Parathyroid adenoma (tissue), 2 donors: ENCODE measurements around the gene MAP6.
"Not testable (repeated sequence)": the region's sequence is repeated elsewhere in the genome, so short reads cannot be mapped to it uniquely, and the experiment has no call there.

Experiments
- H2AFZ ChIP-seq: fragments of 300-600 bp; sonication (generic); one replicate; pipeline ENCODE4 v1.7.0; 2017; ENCODE audit warnings: antibody characterized with exemption, mild to moderate bottlenecking
- H3K27ac ChIP-seq: fragments of 300-600 bp; sonication (generic); one replicate; pipeline ENCODE4 v1.7.0; 2017
- H3K27me3 ChIP-seq: fragments of 300-600 bp; sonication (generic); one replicate; pipeline ENCODE4 v1.7.0; 2017; ENCODE audit warnings: low read length; ENCODE audit not compliant: control insufficient read depth, insufficient read depth
- H3K36me3 ChIP-seq: fragments of 300-600 bp; sonication (generic); one replicate; pipeline ENCODE4 v1.7.0; 2017; ENCODE audit warnings: low read length; ENCODE audit not compliant: control insufficient read depth, insufficient read depth
- H3K4me1 ChIP-seq: fragments of 300-600 bp; sonication (generic); one replicate; pipeline ENCODE4 v1.7.0; 2017; ENCODE audit warnings: control low read depth
- H3K4me2 ChIP-seq: fragments of 300-600 bp; sonication (generic); one replicate; pipeline ENCODE4 v1.7.0; 2017; ENCODE audit warnings: low read length
- H3K4me3 ChIP-seq: fragments of 300-600 bp; sonication (generic); one replicate; pipeline ENCODE4 v1.7.0; 2017; ENCODE audit warnings: low read depth, low read length
- H3K79me2 ChIP-seq: fragments of 300-600 bp; sonication (generic); one replicate; pipeline ENCODE4 v1.7.0; 2017; ENCODE audit warnings: control low read depth
- H3K9ac ChIP-seq: fragments of 300-600 bp; sonication (generic); one replicate; pipeline ENCODE4 v1.7.0; 2017; ENCODE audit warnings: mild to moderate bottlenecking
- H3K9me3 ChIP-seq: fragments of 300-600 bp; sonication (generic); one replicate; pipeline ENCODE4 v1.7.0; 2017; ENCODE audit warnings: low read length; ENCODE audit not compliant: control insufficient read depth
- CTCF ChIP-seq: fragments of 300-600 bp; sonication (generic); IDR thresholded peaks from one replicate; pipeline ENCODE4 v1.7.0; 2017; ENCODE audit warnings: antibody characterized with exemption, mild to moderate bottlenecking
- donor health status: primary hyperparathyroidism.

Gene MAP6

DNA sequence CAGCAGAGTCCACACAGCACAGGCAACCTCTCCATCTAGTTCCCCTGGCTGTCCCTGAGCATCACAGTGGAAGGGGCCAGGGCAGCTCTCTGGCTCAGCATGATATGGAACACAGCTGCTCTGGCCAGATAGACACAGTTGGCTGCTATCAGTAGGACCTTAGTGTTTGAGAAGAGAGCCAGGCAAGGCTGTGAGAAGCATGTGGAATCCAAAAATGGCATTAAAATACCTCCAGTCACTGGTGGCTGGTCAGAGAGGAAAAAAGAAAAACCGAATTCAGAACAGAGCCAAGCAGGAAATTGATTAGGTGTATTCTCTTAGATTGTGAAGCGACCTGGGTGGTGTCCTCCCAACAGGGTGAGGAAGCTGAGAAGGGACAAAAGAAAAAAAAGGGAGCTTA is 78.9 kb downstream of the MAP6 start:
- Histone ChIP-seq H3K79me2 (no peaks in the 10 kb centered on the region), H2AFZ (no peak overlapping the region), H3K9ac (no peak overlapping the region), H3K27me3 (no peaks in the 10 kb centered on the region), H3K9me3 (no peaks in the 10 kb centered on the region), H3K27ac (no peak overlapping the region), H3K4me3 (no peak overlapping the region), H3K36me3 (no peaks in the 10 kb centered on the region), H3K4me2 (no peak overlapping the region), H3K4me1 (no peaks in the 10 kb centered on the region)
- TF ChIP-seq CTCF, result no peak

- Histone ChIP-seq H3K4me3 (no peak overlapping the region), H3K4me2 (no peak overlapping the region), H2AFZ (no peak overlapping the region), H3K79me2 (no peaks in the 10 kb centered on the region), H3K27ac (no peak overlapping the region), H3K4me1 (peaks cover 4% of the 10 kb centered on the region), H3K36me3 (no peaks in the 10 kb centered on the region), H3K9ac (no peak overlapping the region), H3K9me3 (no peaks in the 10 kb centered on the region), H3K27me3 (no peaks in the 10 kb centered on the region)
- TF ChIP-seq CTCF, result no peak
Observed at GRCh38 chr11:75589051-75589450, 79.8 kb downstream of the MAP6 start.

GRCh38 chr11:75588051-75588481 is 80.8 kb downstream of the MAP6 start:
- Histone ChIP-seq H3K9ac (no peak overlapping the region), H3K4me2 (no peak overlapping the region), H3K4me3 (no peak overlapping the region), H3K4me1 (peaks cover 5% of the 10 kb centered on the region), H3K27me3 (no peaks in the 10 kb centered on the region), H3K9me3 (no peaks in the 10 kb centered on the region), H3K36me3 (no peaks in the 10 kb centered on the region), H3K27ac (no peak overlapping the region), H2AFZ (no peak overlapping the region), H3K79me2 (no peaks in the 10 kb centered on the region)
- TF ChIP-seq CTCF, result no peak

- no peak overlapping the region for H3K27ac ChIP-seq
- peaks cover 5% of the 10 kb centered on the region for H3K4me1 ChIP-seq
- H3K4me3 ChIP-seq, result no peak overlapping the region
- no peak overlapping the region for H2AFZ ChIP-seq
- no peak for TF ChIP-seq CTCF
- no peaks in the 10 kb centered on the region for H3K27me3 ChIP-seq
- no peak overlapping the region for H3K4me2 ChIP-seq
- H3K36me3 ChIP-seq, result no peaks in the 10 kb centered on the region
- H3K79me2 ChIP-seq, result no peaks in the 10 kb centered on the region
- no peaks in the 10 kb centered on the region for H3K9me3 ChIP-seq
- H3K9ac ChIP-seq, result no peak overlapping the region
Observed at GRCh38 chr11:75586395-75586794, 82.4 kb downstream of the MAP6 start.

- TF ChIP-seq CTCF, result no peak
- Histone ChIP-seq H2AFZ (no peak overlapping the region), H3K27me3 (no peaks in the 10 kb centered on the region), H3K9ac (no peak overlapping the region), H3K4me3 (no peak overlapping the region), H3K27ac (peak overlapping the region; percentile 97), H3K79me2 (no peaks in the 10 kb centered on the region), H3K4me1 (peaks cover 5% of the 10 kb centered on the region), H3K9me3 (no peaks in the 10 kb centered on the region), H3K4me2 (no peak overlapping the region), H3K36me3 (no peaks in the 10 kb centered on the region)
Observed at GRCh38 chr11:75585293-75585670, 83.6 kb downstream of the MAP6 start.

- H3K9me3 ChIP-seq, H3K79me2 ChIP-seq, H3K36me3 ChIP-seq, H3K4me2 ChIP-seq, H3K4me3 ChIP-seq, H3K27me3 ChIP-seq, H3K9ac ChIP-seq, H3K4me1 ChIP-seq: not testable (repeated sequence)
- H3K27ac ChIP-seq, result peak overlapping the region; percentile 97
- peak overlapping the region; percentile 84 for H2AFZ ChIP-seq
Observed at GRCh38 chr11:75584659-75585292, 84.1 kb downstream of the MAP6 start.
